ENCODE data around the gene TRIM54. TPM values are rescaled to one million over a fixed set of nuclear protein-coding genes. Genes with fewer than 3 reads are reported as not detected.

The TRIM54 gene
- total RNA-seq: under 1 TPM in 1 of 2 experiments, not detected in 1; 0.19 TPM
- polyA plus RNA-seq: not detected
- total RNA-seq: 0 to 0.93 (median 0.17) reads per million in 6 experiments

- peaks cover 5 to 38% (median 11%) of the 10 kb centered on the region in 5 donors for H3K27me3 Mint-ChIP-seq
- DNase-seq (no peak), ATAC-seq (no peak)
- POLR2A ChIA-PET: no interaction called here
- peak within 1 kb of the TSS in 1 of 10 donors; percentile 7 for H3K27ac Mint-ChIP-seq
- H3K4me1 Mint-ChIP-seq: peaks cover 0 to 4% (median 2%) of the 10 kb centered on the region in 4 donors
- no peaks in the 10 kb centered on the region for H3K36me3 Mint-ChIP-seq
- H3K9me3 Mint-ChIP-seq: no peaks in the 10 kb centered on the region
- H3K4me3 Mint-ChIP-seq: no peak within 1 kb of the TSS
Measured at GRCh38 chr2:27281855-27282559, at the start of gene TRIM54. TSS of gene TRIM54 (plus strand) at chr2:27282429. CDS start at chr2:27282732, 303 bp downstream.

DNA sequence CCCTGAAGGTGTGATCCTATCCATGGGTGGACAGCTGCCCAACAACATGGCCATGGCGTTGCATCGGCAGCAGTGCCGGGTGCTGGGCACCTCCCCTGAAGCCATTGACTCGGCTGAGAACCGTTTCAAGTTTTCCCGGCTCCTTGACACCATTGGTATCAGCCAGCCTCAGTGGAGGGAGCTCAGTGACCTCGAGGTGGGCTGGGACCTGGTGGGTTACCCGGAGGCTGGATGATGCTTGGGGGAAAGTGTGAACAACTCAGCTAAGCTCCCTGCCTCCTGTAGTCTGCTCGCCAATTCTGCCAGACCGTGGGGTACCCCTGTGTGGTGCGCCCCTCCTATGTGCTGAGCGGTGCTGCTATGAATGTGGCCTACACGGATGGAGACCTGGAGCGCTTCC, 48.9 kb upstream of the TRIM54 start:
- peak in 1 of 10 donors; percentile 32 for DNase-seq
- Mint-ChIP-seq H3K4me3 (no peak overlapping the region), H3K36me3 (peaks cover 0 to 96% (median 31%) of the 10 kb centered on the region in 3 donors), H3K4me1 (peaks cover 0 to 4% (median 1%) of the 10 kb centered on the region in 4 donors), H3K9me3 (no peaks in the 10 kb centered on the region), H3K27me3 (no peaks in the 10 kb centered on the region), H3K27ac (no peak overlapping the region)
- no peak for ATAC-seq
- POLR2A ChIA-PET: no interaction called here

DNA sequence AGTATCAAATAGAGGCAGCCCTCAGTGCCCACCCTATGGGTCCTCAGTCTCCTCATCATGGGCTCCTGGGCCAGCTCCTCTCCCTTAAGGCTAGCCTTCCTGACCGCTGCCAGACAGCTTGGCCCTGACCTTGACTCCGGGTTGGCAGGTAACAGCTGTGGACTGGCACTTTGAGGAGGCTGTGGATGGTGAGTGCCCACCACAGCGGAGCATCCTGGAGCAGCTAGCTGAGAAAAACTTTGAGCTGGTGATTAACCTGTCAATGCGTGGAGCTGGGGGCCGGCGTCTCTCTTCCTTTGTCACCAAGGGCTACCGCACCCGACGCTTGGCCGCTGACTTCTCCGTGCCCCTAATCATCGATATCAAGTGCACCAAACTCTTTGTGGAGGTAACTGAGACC, 46.1 kb upstream of the TRIM54 start:
- Mint-ChIP-seq H3K4me1 (peaks cover 0 to 4% (median 1%) of the 10 kb centered on the region in 4 donors), H3K4me3 (no peak overlapping the region), H3K9me3 (no peaks in the 10 kb centered on the region), H3K27me3 (no peaks in the 10 kb centered on the region), H3K27ac (peak overlapping the region in 1 of 10 donors; percentile 29), H3K36me3 (peaks cover 0 to 97% (median 31%) of the 10 kb centered on the region in 3 donors)
- ATAC-seq (no peak), DNase-seq (no peak)
- POLR2A ChIA-PET: interaction anchor here (0.6 kb wide), 1 partner anchor 691 kb away, joined by 4 read pairs; no protein-coding TSS in a partner anchor

GRCh38 chr2:27236626-27237025, 45.6 kb upstream of the TRIM54 start:
- Mint-ChIP-seq H3K4me1 (peaks cover 0 to 4% (median 2%) of the 10 kb centered on the region in 4 donors), H3K4me3 (no peak overlapping the region), H3K9me3 (no peaks in the 10 kb centered on the region), H3K27ac (peak overlapping the region in 2 of 10 donors; percentile 29 to 32), H3K27me3 (no peaks in the 10 kb centered on the region), H3K36me3 (peaks cover 0 to 97% (median 29%) of the 10 kb centered on the region in 3 donors)
- POLR2A ChIA-PET: interaction anchor here (0.6 to 1.2 kb wide), 3 partner anchors 8 to 692 kb away, joined by 3 to 5 read pairs (median 4); partner anchors contain the start of gene CAD
- DNase-seq (peak in 1 of 10 donors; percentile 54), ATAC-seq (no peak)

DNA sequence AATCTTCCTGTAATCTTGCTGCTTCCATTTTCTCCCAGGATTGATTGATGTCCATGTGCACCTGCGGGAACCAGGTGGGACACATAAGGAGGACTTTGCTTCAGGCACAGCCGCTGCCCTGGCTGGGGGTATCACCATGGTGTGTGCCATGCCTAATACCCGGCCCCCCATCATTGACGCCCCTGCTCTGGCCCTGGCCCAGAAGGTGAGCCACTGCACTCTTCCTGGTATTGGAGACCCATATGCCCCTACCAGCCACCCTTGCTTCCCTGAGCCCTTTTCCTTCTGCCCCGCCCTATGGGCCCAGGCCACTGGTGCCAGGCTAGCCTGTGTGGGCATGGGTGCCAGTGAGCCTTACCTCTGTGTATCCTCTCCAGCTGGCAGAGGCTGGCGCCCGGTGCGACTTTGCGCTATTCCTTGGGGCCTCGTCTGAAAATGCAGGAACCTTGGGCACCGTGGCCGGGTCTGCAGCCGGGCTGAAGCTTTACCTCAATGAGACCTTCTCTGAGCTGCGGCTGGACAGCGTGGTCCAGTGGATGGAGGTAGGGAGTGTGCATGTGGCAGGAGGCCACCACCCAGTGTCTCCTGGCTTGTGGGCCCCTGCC, 44.8 kb upstream of the TRIM54 start:
- Mint-ChIP-seq H3K4me1 (peaks cover 4 to 11% (median 7%) of the 10 kb centered on the region in 4 donors), H3K36me3 (peaks cover 0 to 95% (median 28%) of the 10 kb centered on the region in 3 donors), H3K27ac (peak overlapping the region in 1 of 10 donors; percentile 75), H3K9me3 (no peaks in the 10 kb centered on the region), H3K27me3 (no peaks in the 10 kb centered on the region), H3K4me3 (no peak overlapping the region)
- DNase-seq (peak in 1 of 10 donors; percentile 40), ATAC-seq (no peak)
- POLR2A ChIA-PET: interaction anchor here (1.0 to 1.2 kb wide), 2 partner anchors 13 to 20 kb away, joined by 3 read pairs; partner anchors contain the start of gene CAD

- Mint-ChIP-seq H3K9me3 (no peaks in the 10 kb centered on the region), H3K4me1 (peaks cover 3 to 13% (median 7%) of the 10 kb centered on the region in 4 donors), H3K36me3 (peaks cover 0 to 93% (median 24%) of the 10 kb centered on the region in 3 donors), H3K27me3 (no peaks in the 10 kb centered on the region), H3K27ac (no peak overlapping the region), H3K4me3 (no peak overlapping the region)
- POLR2A ChIA-PET: interaction anchor here (0.9 kb wide), 1 partner anchor 7 kb away, joined by 3 read pairs; no protein-coding TSS in a partner anchor
- ATAC-seq: no peak
- peak in 1 of 10 donors; percentile 19 for DNase-seq
Measured at GRCh38 chr2:27238976-27239375, 43.3 kb upstream of the TRIM54 start.

DNA sequence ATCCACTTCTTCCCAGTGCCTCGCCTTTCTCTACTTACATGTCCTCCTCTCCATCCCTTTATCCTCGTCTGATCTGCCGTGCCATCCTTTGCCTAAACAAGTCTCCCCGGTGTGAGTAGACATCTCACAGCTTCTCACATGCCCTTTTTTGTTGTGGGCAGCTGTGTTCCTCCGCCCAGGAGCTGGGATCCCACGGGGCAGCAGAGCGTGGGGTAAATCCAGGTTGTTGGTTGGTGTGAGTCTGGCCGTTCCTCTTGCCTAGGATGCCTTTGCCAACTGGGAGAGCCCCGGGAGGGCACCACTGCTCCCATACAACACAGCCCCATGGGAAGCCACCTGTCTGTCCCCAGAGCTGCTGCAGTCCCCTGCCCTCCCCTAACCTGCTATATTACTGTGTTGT, 41.8 kb upstream of the TRIM54 start:
- H3K27ac Mint-ChIP-seq: peak overlapping the region in 2 of 10 donors; percentile 41 to 83

GRCh38 chr2:27241761-27242613, 40.2 kb upstream of the TRIM54 start:
- peak in 3 of 10 donors; percentile 22 to 30 (median 26) for DNase-seq
- Mint-ChIP-seq H3K27ac (peak overlapping the region in 7 of 10 donors; percentile 28 to 68 (median 60)), H3K4me3 (no peak overlapping the region), H3K9me3 (no peaks in the 10 kb centered on the region), H3K36me3 (peaks cover 0 to 69% (median 17%) of the 10 kb centered on the region in 3 donors), H3K27me3 (no peaks in the 10 kb centered on the region), H3K4me1 (peaks cover 2 to 13% (median 7%) of the 10 kb centered on the region in 4 donors)
- ATAC-seq: peak in 1 of 2 donors; percentile 39
- POLR2A ChIA-PET: interaction anchor here (0.7 to 1.1 kb wide), 3 partner anchors 10 to 18 kb away, joined by 3 to 4 read pairs (median 3); no protein-coding TSS in a partner anchor

More for the DNA sequence above, 41.8 kb upstream of the TRIM54 start:
- ATAC-seq (no peak), DNase-seq (peak in 1 of 10 donors; percentile 42)
- POLR2A ChIA-PET: no interaction called here
- Mint-ChIP-seq H3K9me3 (no peaks in the 10 kb centered on the region), H3K4me1 (peaks cover 3 to 13% (median 7%) of the 10 kb centered on the region in 4 donors), H3K4me3 (no peak overlapping the region), H3K36me3 (peaks cover 0 to 84% (median 17%) of the 10 kb centered on the region in 3 donors), H3K27me3 (no peaks in the 10 kb centered on the region)

DNA sequence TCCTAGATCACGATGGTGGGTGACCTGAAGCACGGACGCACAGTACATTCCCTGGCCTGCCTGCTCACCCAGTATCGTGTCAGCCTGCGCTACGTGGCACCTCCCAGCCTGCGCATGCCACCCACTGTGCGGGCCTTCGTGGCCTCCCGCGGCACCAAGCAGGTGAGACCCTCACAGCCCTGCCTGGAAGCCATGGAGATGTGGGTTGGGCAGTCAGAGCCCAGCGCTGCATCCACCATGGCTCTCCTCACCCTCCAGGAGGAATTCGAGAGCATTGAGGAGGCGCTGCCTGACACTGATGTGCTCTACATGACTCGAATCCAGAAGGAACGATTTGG, 39.6 kb upstream of the TRIM54 start:
- Mint-ChIP-seq H3K36me3 (peaks cover 0 to 63% (median 14%) of the 10 kb centered on the region in 3 donors), H3K4me1 (peaks cover 3 to 13% (median 7%) of the 10 kb centered on the region in 4 donors), H3K9me3 (no peaks in the 10 kb centered on the region), H3K27ac (peak overlapping the region in 4 of 10 donors; percentile 11 to 67 (median 46)), H3K4me3 (no peak overlapping the region), H3K27me3 (no peaks in the 10 kb centered on the region)
- no peak for ATAC-seq
- POLR2A ChIA-PET: interaction anchor here (0.6 to 1.1 kb wide), 2 partner anchors 17 to 37 kb away, joined by 3 read pairs; no protein-coding TSS in a partner anchor
- peak in 1 of 10 donors; percentile 57 for DNase-seq

GRCh38 chr2:27243391-27244130, 38.7 kb upstream of the TRIM54 start:
- DNase-seq (peak in 1 of 10 donors; percentile 31), ATAC-seq (no peak)
- Mint-ChIP-seq H3K36me3 (peaks cover 0 to 53% (median 8%) of the 10 kb centered on the region in 3 donors), H3K27ac (peak overlapping the region in 2 of 10 donors; percentile 45 to 78), H3K4me3 (no peak overlapping the region), H3K4me1 (peaks cover 3 to 16% (median 7%) of the 10 kb centered on the region in 4 donors), H3K9me3 (no peaks in the 10 kb centered on the region), H3K27me3 (no peaks in the 10 kb centered on the region)
- POLR2A ChIA-PET: interaction anchor here (1.1 kb wide), 1 partner anchor 16 kb away, joined by 3 read pairs; no protein-coding TSS in a partner anchor

DNA sequence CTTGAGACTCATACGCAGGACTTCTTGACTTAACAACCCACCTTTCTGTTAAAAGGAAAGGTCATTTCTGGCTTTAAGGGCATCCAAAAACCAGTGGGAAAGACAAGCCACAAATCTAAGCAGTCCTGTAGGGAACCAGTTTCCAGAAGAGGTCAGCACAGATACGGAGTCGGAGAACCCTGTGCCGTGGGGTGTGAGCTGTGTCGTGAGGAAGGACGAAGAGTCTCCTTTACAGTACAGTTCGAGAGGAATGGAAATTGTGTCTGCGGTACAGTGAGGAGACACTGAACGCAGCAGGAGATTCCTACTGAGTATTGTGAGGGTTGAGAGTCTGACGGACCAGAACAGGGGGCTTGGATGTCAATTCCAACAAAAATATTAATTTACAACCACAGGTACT, 37.1 kb upstream of the TRIM54 start:
- H3K27me3 Mint-ChIP-seq: no peaks in the 10 kb centered on the region
- no peaks in the 10 kb centered on the region for H3K9me3 Mint-ChIP-seq
- H3K36me3 Mint-ChIP-seq: peaks cover 0 to 39% (median 5%) of the 10 kb centered on the region in 3 donors
- H3K27ac Mint-ChIP-seq: peak overlapping the region in 2 of 10 donors; percentile 44 to 69
- DNase-seq (peak in 1 of 10 donors; percentile 15), ATAC-seq (no peak)
- peaks cover 3 to 16% (median 7%) of the 10 kb centered on the region in 4 donors for H3K4me1 Mint-ChIP-seq
- H3K4me3 Mint-ChIP-seq: no peak overlapping the region
- POLR2A ChIA-PET: no interaction called here
